Gastrocnemius medialis (tissue), 4 donors: ENCODE measurements around the gene CRYBG3.

ENCODE experiments used
- CTCF ChIP-seq, 5 experiments: fragments of 450-650 bp in 3 of 5; fragments of 200-600 bp in 2 of 5; sonication (generic) in 2 of 5; IDR thresholded peaks in 4 of 5; conservative IDR thresholded peaks in 1 of 5; 1 replicate in 4 of 5; 2 replicates in 1 of 5; pipeline ENCODE4 v1.5.1; 2016 to 2019; ENCODE audit warnings: antibody characterized with exemption in 5 of 5, mild to moderate bottlenecking in 3 of 5, moderate library complexity in 3 of 5
- POLR2A ChIP-seq, 2 donors: fragments of 450-650 bp; IDR thresholded peaks; one replicate each; pipeline ENCODE4 v1.6.1; 2017; ENCODE audit warnings: antibody characterized with exemption in 2 of 2, mild to moderate bottlenecking in 2 of 2, moderate library complexity in 2 of 2

GRCh38 chr3:97958396-97958795 lies 136.6 kb downstream of the CRYBG3 start:
- TF ChIP-seq CTCF (IDR thresholded peaks at IDR 0.05 in 4 of 5, conservative IDR thresholded peaks at IDR 0.05 in 1 of 5) (no peak), POLR2A (IDR thresholded peaks at IDR 0.05) (no peak)
